Sciatic nerve (tissue), 2 donors: Measurements from ENCODE around the gene RNF213. TPM values are rescaled to one million over a fixed set of nuclear protein-coding genes. Genes with fewer than 3 reads are reported as not detected.
A peak's percentile ranks its signal among the peaks of the same experiment; 100 is the strongest.
"Not testable (repeated sequence)": the region's sequence is repeated elsewhere in the genome, so short reads cannot be mapped to it uniquely, and the experiment has no call there.

ENCODE experiments used
- ATAC-seq: fragments of 200-7000 bp; cut with Tn5 transposase; one replicate; pipeline ENCODE4 v1.9.1; 2020; ENCODE audit warnings: mild to moderate bottlenecking, moderate library complexity
- DNase-seq: peaks from one replicate; pipeline ENCODE4 v3.0.0-alpha.2; 2020; ENCODE audit warnings: low spot score
- intact Hi-C: fragments of 100-400 bp; cut with DNase I; formaldehyde crosslinking; loops from one replicate; pipeline ENCODE4 v1.14.2; 2022
- total RNA-seq: library from RNA; stranded (reverse); fragmentation: NEBNext Ultra II Directional; extraction: Animal tissue kit (Norgen Biotek cat#: 25700); gene quantifications from one replicate; pipeline ENCODE4 v1.2.1, GENCODE V29; 2021
- donor health status: DM: no; HTN: no; CAD: no.
- donor health status: DM: no; HTN: no; CAD: no.

RNF213 gene
- total RNA-seq, 1 donor from 2014 or later, result 178 TPM

DNA sequence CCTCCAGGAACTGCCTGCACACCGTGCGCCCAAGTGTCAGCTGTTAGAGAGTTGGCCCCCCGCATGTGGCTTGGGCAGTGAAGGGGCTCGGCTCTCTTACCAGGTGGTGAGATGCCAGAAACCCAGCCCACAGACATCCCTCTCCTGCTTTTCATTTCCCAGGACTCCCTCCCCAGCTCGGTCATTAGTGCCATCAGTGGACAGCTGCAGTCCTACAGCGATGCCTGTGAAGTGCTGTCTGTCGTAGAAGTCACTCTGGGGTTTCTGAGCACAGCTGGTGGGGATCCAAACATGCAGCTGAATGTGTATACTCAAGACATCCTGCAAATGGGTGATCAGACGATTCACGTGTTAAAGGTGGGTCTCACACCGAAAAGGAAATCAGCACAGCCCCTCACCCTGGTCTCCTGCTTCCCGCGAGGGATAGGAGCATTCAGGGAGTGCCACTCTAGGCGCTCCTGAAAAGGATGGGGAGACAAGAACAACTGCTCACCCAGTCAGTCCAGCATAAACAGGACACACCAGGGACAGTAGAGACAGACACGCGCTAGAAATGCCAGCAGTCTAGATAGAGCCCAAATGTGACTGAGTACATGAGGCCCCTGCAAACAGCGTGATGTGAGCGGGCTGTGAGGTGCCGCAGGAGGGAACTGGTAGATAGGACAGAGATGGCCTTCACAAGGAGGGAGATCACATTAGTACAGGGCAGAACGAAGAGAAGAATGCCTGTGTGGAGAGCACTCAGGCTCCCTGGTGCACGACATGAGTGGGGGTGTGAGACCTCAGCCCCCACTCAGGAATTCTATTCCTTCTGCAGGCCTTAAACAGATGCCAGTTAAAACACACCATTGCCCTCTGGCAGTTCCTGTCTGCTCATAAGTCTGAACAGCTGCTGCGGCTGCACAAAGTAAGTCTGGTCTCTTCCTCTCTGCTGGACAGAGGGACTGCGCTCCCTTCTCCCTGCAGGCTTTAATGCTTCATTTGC is 128.7 kb downstream of the RNF213 start:
- peak; percentile 43 for ATAC-seq
- intact Hi-C loops, result no loop called here
- no peak for DNase-seq

DNA sequence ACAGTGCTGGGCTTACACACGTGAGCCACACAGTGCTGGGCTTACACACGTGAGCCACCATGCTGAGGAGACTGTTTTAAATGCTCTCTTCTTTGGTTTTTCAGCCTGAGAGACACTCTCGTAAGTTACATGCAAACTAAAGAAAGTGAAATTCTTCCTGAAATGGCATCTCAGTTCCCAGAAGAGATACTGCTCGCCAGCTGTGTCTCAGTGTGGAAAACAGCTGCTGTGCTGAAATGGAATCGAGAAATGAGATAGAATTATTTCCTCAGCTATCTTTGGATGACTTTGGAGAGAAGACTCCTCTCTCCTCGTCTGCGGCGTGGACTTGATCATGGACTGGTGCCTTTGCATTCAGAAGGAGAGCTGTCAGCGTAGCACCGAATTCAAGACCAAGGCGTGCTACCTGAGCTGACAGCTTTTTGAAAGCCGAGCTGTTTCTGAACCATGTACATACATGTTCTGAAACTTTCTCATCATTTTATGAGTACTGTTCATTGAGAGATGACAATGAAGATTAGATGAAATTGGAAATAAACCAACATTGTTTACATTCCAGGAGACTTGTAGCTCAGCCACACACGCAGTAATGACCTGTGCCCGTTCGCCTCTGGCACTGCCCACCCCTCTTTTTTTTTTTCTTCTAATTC is 132.7 kb downstream of the RNF213 start:
- peak; percentile 40 for DNase-seq
- ATAC-seq, result no peak
- intact Hi-C loops, result no loop called here

DNA sequence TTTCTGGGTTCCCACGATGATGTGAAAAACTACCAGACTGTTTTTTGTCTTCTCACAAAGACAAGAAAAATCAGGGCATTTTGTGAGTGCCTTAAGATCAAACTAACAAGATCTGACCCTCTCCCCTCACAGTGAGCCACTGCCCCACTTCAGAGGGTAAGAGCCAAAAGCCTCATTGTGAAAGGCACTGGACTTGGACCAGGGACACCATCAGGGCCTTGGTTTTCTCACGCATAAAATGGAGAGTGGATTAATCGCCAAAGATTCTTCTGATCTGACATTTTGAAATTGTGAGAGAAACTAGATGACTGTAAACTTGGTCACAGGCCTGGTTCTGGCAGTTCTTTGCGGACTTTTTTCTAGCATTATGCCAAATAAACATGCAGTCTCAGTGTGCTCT is 133.3 kb downstream of the RNF213 start:
- DNase-seq (peak; percentile 28), ATAC-seq (no peak)
- intact Hi-C loops, result no loop called here

DNA sequence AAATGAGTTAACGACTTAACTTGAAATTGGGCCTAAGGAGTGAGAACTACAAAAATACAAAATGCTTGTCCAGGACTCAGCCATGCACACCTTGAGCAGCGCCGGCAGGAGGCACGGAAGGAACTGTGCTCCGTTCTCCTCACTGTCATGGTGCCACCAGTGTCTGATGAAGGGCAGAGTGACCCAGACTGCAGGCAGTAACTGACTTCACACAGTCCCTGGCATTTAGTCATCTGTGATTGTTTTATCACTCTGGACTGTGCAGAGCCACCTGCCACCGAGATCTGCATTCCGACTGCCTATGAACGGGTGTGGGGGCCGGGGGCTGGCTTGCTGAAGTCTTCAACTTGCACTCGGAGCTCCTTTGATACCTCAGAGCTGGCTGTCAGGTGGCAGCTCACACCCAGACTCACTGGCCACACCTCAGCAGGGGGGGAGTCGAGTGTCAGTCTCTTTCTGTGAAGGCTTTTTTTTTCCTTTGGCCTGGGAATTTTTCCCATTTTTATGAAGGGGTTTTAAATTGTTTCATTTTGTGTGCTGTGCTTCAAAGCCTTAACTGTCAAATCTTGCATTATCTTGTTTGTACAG is 134.1 kb downstream of the RNF213 start:
- ATAC-seq (no peak), DNase-seq (peak; percentile 40)
- intact Hi-C loops, result no loop called here

DNA sequence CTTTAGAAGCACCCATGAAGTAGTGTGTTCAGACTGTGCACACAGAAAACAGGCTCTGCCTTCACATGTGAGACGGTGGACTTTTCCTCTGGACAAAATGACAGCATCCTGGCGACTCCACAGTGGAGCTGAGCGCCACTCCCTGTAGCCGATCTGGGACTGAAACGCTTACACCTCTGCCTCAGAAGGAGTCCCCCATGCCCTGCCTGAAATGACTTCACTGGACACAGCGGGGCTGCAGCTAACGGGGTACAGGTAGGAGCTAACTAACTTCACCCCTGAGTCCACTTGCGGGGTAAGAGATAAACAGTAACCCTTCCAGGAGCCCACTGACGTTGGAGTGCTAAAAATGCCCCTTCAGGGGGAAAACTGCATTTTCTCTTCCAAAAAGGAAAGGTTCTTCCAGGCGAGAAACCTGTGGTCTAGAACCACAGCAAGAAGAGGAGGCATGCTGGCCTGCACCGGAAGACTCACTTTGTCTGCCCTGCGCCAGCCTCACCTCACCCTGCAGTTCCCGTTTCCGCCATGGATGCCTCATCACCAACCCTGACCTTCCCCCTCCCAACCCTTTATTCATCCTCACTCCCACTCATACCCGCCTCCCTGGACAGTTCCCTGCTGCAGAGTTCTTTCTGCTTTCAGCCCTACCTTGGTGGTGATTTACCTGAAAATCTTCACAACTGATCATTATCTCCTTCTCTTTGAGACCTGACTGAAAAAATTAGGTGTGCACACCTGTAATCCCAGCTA is 134.9 kb downstream of the RNF213 start:
- intact Hi-C loops, result no loop called here
- no peak for ATAC-seq
- no peak for DNase-seq

DNA sequence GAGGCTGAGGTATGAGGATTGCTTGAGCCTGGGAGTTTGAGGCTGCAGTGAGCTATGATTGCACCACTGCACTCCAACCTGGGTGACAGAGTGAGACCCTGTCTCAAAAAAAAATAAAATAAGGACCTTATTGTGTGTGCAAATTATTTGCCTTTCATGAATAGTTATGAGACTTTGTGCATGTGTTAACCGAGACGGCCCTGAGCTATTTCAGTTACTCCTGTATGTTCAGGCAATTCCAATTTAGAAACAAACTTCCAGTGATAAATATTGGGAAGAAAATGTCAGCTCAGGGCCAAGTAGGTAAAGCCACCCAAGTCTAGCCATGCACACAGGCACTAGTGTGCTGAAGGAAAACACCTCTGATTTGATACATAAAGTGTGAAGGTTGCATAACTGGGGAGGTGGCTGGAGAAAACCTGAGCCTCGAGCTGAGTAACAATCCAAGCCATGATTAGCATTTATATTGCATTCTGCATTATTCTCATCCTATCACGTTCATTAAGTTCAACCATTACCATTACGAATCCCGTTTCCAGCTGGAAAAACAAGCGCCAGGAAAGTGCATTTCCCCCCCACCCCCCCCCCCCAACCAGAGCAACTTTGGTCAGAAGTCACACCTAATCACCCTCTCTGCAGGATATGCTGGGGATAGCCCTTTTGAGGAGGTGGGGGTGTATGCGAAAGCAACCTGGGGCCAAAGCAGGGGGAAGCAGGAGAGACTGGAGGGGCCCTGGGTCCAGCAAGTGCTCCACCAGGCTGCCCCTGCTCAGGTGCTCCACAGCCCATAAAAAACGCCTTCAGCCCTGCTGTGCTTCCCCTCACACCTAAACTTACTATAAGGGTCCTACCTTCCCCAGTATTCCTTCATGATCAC is 135.7 kb downstream of the RNF213 start:
- DNase-seq (no peak), ATAC-seq (no peak)
- intact Hi-C loops, result no loop called here

DNA sequence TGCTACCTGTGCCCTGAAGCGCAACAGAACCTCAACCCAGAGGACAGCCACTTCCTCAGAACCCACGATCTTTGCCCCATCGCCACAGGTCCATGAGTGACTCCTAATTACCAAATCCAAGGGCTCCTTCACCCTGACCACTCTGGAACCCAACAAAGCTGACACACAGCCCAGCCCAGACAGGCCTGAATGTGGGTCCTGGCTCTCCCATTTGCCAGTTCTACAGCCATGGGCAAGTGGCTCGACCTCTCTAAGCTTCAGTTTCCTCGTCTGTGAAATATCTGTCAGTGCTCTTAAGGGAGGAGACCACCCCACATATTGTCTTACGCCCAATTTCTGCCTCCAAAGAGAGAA is 136.4 kb downstream of the RNF213 start:
- DNase-seq (no peak), ATAC-seq (no peak)
- intact Hi-C loops, result no loop called here

DNA sequence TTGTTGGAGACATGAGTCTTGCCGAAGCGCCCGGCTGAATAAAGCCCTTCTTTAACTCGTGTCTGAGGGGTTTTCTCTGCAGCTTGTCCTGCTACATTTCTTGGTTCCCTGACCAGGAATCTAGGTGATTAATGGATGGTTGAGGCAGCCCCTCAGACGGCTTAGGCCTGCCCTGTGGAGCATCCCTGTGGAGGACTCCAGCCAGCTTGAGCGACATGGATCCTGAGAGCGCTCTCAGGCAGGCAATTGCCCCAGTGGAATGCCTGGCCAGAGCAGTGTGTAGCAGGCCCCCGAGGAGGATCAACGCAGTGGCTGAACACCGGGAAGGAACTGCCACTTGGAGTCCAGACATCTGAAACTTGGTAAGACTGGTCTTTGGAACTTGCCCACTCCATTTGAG is 137.0 kb downstream of the RNF213 start:
- intact Hi-C loops, result no loop called here
- ATAC-seq (no peak), DNase-seq (no peak)

DNA sequence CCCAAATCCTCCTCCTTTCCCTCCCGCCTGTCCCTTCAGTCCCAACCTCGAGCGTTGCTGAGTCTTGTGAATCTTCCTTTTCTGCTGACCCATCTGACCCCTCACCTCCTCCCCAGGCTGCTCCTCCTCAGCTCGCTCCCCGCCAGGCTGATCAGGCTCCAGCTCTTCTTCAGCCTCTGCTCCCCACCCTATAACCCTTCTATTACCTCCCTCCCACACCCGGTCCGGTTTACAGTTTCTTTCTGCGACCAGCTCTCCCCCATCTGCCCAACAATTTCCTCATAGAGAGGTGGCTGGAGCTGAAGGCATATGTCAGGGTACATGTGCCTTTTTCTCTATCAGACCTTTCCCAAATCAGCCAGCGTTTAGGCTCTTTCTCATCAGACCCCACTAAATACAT is 140.4 kb downstream of the RNF213 start:
- intact Hi-C loops, ATAC-seq, DNase-seq: not testable (repeated sequence)

DNA sequence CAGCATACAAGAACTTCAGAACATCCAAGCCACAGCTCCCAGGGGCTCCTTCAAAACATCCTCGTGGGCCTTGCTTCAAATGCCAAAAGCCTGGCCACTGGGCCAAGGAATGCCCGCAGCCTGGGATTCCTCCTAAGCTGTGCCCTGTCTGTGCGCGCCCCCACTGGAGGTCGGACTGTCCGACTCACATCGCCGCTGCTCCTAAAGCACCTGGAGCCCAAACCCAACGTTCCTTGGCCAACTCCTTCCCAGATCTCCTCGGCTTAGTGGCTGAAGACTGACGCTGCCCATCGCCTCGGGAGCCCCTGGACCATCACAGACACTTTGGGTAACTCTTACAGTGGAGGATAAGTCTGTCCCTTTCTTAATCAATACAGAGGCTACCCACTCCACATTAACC is 141.4 kb downstream of the RNF213 start:
- ATAC-seq, DNase-seq, intact Hi-C loops: not testable (repeated sequence)

DNA sequence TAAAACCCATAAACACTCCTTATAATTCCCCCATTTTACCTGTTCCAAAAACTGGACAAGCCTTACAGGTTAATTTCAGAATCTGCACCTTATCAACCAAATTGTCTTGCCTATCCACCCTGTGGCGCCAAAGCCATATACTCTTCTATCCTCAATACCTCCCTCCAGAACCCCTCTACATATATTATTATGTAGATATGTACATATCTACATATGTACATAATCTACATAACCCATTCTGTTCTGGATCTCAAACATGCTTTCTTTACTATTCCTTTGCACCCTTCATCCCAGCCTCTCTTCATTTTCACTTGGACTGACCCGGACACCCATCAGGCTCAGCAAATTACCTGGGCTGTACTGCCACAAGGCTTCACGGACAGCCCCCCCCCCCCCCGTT is 142.3 kb downstream of the RNF213 start:
- no peak for ATAC-seq
- no peak for DNase-seq
- intact Hi-C loops, result no loop called here

DNA sequence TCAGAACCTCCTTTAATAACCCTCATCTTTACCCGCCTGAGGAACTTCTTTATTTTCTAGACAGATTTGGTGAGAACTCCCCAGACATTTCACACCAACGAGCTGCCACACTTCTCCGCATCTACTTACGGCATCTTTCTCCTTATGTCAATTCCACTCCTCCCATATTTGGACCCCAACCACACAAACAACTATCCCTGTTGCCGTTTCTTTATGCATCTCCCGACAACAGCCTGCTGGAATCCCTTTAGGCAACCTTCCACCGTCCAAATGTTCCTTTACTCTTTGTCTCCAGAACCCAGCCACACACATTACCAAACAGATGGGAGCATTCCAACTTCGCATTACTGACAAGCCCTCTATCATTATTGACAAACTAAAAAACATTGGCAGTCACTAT is 145.5 kb downstream of the RNF213 start:
- DNase-seq, result no peak
- intact Hi-C loops, result no loop called here

DNA sequence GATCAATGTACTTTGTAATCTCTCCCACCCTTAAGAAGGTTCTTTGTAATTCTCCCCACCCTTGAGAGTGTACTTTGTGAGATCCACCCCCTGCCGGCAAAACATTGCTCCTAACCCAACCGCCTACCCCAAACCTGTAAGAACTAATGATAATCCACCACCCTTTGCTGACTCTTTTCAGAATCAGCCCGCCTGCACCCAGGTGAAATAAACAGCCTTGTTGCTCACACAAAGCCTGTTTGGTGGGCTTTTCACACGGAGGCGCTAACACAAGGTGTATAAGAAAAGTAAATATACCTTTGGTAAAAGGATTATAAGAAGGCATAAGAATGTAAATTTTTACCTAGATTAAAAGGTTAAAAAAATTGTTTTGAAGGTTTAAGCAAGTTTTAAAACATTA is 147.3 kb downstream of the RNF213 start:
- ATAC-seq, intact Hi-C loops, DNase-seq: not testable (repeated sequence)

More for the DNA sequence above, 145.5 kb downstream of the RNF213 start:
- ATAC-seq, result no peak

DNA sequence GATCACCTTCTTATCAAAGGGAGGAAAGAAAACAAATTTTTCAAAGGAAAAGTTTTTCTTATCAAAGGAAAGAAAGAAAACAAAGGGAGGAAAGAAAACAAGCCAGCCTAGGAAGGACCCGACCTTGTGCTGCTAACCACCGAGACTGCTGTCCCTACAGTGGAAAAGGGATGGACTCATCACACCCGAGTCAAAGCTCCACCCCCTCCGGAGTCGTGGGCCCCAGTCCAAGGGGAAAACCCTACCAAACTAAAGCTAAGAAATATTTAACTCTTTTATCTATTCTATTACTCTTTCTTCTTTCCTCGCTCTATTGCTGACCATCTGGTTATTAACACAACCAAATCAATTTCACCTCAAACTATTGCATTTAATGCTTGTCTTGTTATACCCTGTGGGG is 148.2 kb downstream of the RNF213 start:
- ATAC-seq (no peak), DNase-seq (no peak)
- intact Hi-C loops, result no loop called here

DNA sequence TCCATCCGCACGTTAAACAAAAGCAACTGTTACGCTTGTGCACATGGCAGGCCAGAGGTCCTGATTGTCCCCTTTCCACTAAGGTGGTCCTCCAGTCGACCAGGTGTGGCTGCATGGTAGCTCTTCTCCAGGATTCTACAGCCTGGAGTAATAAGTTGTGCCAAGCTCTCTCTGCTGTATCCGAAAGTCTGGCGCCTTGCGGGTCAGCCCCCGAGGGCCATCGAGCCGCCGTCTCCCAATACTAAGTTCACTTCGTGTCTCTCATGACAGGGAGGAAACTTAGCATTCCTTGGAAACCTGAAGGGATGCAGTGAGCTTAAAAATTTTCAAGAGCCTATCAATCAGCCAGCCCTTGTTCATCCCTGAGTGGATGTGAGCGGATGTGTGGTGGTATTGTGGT is 149.0 kb downstream of the RNF213 start:
- ATAC-seq, result no peak
- no peak for DNase-seq
- intact Hi-C loops, result no loop called here

DNA sequence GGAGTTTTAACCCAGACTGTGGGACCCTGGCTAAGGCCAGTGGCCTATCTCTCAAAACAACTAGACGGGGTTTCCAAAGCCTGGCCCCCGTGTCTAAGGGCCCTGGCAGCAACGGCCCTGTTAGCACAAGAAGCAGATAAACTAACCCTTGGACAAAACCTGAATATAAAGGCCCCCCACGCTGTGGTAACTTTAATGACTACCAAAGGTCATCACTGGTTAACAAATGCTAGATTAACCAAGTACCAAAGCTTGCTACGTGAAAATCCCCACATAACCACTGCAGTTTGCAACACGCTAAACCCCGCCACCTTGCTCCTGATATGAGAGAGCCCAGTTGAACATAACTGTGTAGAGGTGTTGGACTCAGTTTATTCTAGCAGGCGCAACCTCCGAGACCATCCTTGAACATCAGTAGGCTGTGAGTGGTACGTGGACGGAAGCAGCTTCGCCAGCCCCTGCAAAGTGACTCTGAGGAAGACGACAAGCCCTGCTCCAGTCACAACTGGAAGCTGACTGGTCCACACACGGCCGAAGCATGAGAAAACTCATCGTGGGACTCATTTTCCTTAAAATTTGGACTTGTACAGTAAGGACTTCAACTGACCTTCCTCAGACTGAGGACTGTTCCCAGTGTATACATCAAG is 149.9 kb downstream of the RNF213 start:
- ATAC-seq, DNase-seq, intact Hi-C loops: not testable (repeated sequence)

DNA sequence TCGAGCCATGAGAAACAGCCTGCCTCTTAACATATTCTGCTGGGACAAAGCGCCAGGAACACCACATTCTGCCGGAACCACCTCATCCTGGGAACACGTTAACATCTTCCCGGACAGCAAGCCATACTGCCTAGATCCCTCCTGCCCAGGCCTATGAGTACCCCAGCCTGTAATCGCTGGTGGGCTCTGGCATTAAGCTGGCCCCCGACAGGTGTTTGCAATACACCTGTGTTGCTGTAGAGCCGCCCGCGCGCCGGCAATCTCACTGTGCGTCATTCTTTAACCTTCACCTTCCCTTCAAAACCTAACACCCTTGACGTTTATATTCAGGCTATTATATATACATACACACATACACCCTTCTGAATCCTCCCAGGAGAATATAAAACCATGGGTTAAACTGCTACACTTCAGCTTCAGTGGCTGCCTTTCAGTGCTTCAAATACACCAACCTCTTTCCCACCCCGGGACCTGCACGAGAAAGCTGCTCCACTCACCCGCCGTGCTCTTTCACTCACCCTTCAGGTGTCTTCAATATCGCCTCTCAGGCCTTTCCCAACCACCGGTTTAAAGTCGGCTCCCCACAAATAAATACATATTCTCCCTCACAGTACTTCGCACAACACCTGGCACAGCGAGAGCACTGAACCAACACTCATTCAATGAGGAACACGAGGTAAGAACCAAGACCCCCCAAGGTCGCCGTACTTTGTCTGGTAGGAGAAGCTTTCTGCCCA is 153.3 kb downstream of the RNF213 start:
- ATAC-seq (no peak), DNase-seq (no peak)
- intact Hi-C loops, result no loop called here
